GM23338 (cell line): Measurements from ENCODE around the gene OOSP3.

Experiments
- CREB1 ChIP-seq: fragments of 250-450 bp; sonication (Bioruptor Pico); IDR thresholded peaks from 2 replicates; pipeline ENCODE4 v1.5.0; 2020; ENCODE audit warnings: low read depth, mild to moderate bottlenecking, moderate library complexity
- CTCF ChIP-seq, 2 experiments: fragments of 200-600 bp in 1 of 2; sonication (generic) in 1 of 2; conservative IDR thresholded peaks; 2 replicates each; pipeline versions ENCODE4 v1.5.1 to v1.6.1; 2016 to 2017; ENCODE audit warnings: antibody characterized with exemption in 2 of 2, low read depth in 2 of 2, mild to moderate bottlenecking in 2 of 2, moderate library complexity in 1 of 2
- EZH2 ChIP-seq: fragments of 200-600 bp; sonication (generic); IDR thresholded peaks from one replicate; pipeline ENCODE4 v1.8.0; 2017; ENCODE audit warnings: antibody characterized with exemption, mild to moderate bottlenecking, low read depth; ENCODE audit not compliant: unreplicated experiment
- EZH2phosphoT487 ChIP-seq: fragments of 200-600 bp; sonication (generic); IDR thresholded peaks from one replicate; pipeline ENCODE4 v1.8.1; 2018; ENCODE audit warnings: antibody characterized with exemption; ENCODE audit not compliant: unreplicated experiment
- REST ChIP-seq: IDR thresholded peaks from one replicate; pipeline ENCODE4 v1.6.1; 2018; ENCODE audit warnings: antibody characterized with exemption; ENCODE audit not compliant: unreplicated experiment

- TF ChIP-seq CTCF (conservative IDR thresholded peaks at IDR 0.05; ENCODE audit: low read depth in 2 of 2) (no peak), REST (no peak), CREB1 (CRISPR knock-in tag) (no peak), EZH2 (no peak), EZH2phosphoT487 (no peak)
Observed at GRCh38 chr11:59938132-59938531, 59.5 kb downstream of the OOSP3 start, which contains the start of gene OOSP1.
